ENCODE data around the gene FBXL14.
A peak's percentile ranks its signal among the peaks of the same experiment; 100 is the strongest.

The FBXL14 gene

DNA sequence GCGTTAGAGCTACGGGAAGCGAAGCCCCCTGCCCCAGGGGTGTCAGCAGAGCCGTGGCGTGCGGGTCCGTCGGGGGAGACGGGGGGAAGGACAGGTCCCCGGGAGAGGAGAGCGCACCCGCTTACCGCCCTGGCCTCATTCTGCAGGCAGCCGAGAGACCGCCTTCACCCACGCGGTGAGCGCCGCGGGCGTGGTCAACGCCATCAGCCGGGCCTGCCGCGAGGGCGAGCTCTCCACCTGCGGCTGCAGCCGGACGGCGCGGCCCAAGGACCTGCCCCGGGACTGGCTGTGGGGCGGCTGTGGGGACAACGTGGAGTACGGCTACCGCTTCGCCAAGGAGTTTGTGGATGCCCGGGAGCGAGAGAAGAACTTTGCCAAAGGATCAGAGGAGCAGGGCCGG is 45.2 kb upstream of the FBXL14 start:
- H3K36me3 ChIP-seq (ENCODE audit: control insufficient read depth, insufficient read depth, low read length), result no peaks in the 10 kb centered on the region; the same call in 1 of the 2 replicates
- H3K4me3 ChIP-seq (replicated peaks; ENCODE audit: low read depth, low read length), result no peak overlapping the region
- TF ChIP-seq, protein P1, sequence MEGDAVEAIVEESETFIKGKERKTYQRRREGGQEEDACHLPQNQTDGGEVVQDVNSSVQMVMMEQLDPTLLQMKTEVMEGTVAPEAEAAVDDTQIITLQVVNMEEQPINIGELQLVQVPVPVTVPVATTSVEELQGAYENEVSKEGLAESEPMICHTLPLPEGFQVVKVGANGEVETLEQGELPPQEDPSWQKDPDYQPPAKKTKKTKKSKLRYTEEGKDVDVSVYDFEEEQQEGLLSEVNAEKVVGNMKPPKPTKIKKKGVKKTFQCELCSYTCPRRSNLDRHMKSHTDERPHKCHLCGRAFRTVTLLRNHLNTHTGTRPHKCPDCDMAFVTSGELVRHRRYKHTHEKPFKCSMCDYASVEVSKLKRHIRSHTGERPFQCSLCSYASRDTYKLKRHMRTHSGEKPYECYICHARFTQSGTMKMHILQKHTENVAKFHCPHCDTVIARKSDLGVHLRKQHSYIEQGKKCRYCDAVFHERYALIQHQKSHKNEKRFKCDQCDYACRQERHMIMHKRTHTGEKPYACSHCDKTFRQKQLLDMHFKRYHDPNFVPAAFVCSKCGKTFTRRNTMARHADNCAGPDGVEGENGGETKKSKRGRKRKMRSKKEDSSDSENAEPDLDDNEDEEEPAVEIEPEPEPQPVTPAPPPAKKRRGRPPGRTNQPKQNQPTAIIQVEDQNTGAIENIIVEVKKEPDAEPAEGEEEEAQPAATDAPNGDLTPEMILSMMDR (IDR thresholded peaks at IDR 0.05; ENCODE audit: insufficient read depth, low read length, poor library complexity, severe bottlenecking), result no peak
- no peak for DNase-seq (ENCODE audit: extremely low read depth, insufficient read length)
- H3K27me3 ChIP-seq (replicated peaks; ENCODE audit: control insufficient read depth, insufficient read depth, low read length), result no peaks in the 10 kb centered on the region

DNA sequence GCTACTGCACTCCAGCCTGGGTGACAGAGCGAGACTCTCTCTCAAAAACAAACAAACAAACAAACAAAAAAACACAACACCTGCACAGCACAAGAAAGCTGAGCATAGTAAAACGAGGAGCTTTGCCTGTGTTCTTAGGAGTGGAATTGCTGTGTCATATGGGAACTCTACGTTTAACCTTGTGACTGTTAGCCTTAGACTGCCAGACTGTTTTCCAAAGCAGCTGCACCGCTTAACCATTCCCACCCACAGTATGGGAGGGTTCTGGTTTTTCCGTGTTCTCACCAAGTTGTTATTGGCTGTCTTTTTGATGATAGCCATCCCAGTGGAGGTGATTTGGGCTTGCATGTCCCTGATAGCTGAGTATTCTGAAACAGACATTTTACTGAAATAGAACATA is 43.8 kb upstream of the FBXL14 start:
- Histone ChIP-seq H3K4me3 (replicated peaks; ENCODE audit: low read depth, low read length) (no peak overlapping the region), H3K36me3 (ENCODE audit: control insufficient read depth, insufficient read depth, low read length) (no peaks in the 10 kb centered on the region; the same call in 1 of the 2 replicates), H3K27me3 (replicated peaks; ENCODE audit: control insufficient read depth, insufficient read depth, low read length) (no peaks in the 10 kb centered on the region)
- no peak for DNase-seq (ENCODE audit: extremely low read depth, insufficient read length)
- TF ChIP-seq, protein P1 (IDR thresholded peaks at IDR 0.05; ENCODE audit: insufficient read depth, low read length, poor library complexity, severe bottlenecking), result no peak

DNA sequence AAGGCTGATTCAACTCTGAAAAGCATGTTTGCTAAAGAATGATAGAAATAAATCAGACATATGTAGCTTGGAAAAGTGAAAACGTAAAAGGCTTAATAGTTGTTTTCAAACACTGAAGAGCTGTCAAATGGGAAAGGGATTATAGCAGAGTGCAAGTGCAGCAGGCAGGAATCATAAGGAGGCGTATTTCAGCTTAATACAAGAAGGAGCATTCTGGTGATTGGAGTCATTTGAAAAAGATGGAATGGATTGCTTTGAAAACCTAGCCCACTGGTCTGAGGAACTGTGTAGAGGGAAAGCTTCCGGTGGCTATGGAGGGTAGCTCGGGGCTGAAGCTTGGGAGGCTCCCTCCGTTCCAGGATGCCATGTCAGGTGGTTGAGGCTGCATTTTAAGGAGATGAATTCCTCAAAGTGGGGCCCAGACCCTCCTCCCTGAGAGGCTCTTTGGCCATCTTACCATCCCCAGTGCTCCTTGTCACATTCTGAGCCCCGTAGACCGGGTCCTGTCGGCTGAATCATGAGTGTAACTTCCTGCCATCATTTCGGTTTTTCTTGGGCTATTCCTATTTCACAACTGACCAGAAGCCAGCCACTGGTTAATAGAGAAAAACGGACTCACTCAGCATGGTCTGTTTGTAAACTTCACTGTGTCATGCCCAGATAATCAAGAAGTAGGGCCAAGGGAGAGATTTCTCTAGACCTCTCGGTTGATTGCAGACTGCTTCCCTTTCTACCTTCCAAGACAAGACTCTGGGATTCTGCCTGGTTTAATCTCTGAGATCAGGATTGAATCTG is 41.1 kb upstream of the FBXL14 start:
- no peak for DNase-seq (ENCODE audit: extremely low read depth, insufficient read length)
- no peak overlapping the region for H3K4me3 ChIP-seq (replicated peaks; ENCODE audit: low read depth, low read length)
- peaks cover 1% of the 10 kb centered on the region; the same call in 1 of the 2 replicates for H3K36me3 ChIP-seq (ENCODE audit: control insufficient read depth, insufficient read depth, low read length)
- H3K27me3 ChIP-seq (replicated peaks; ENCODE audit: control insufficient read depth, insufficient read depth, low read length), result no peaks in the 10 kb centered on the region
- TF ChIP-seq, protein P1 (IDR thresholded peaks at IDR 0.05; ENCODE audit: insufficient read depth, low read length, poor library complexity, severe bottlenecking), result no peak

DNA sequence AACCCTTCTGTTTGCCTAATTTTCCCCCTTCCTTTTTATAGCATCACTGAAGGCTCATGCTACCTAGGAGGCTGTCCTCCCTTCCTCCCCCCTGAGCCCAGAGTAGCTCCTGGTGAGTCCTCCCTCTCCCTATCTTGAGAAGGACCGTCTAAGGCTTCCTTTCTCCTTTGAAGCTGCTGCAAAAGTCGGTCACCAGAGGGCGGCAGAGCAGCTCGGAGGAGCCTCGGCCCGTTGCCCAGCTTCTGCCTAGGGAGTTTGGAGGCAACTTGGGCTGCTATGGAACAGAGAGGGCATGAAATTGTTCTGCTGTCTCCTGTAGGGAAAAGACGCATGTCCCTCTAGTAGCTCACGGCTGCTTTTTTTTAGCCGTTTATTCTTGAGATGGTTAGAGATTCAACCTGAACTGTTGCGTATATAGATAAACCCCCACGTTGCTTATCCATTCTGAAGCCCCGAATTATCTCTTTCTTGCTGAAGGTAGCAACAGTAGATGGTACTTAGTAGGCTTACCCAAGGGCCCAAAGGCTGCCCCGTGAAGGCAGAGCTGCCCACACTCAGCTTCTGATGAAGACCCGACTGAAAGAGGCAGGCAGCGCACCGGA is 40.3 kb upstream of the FBXL14 start:
- no peak for DNase-seq (ENCODE audit: extremely low read depth, insufficient read length)
- H3K4me3 ChIP-seq (replicated peaks; ENCODE audit: low read depth, low read length), result no peak overlapping the region
- TF ChIP-seq, protein P1 (IDR thresholded peaks at IDR 0.05; ENCODE audit: insufficient read depth, low read length, poor library complexity, severe bottlenecking), result peak; percentile 84
- no peaks in the 10 kb centered on the region; the same call in 1 of the 2 replicates for H3K27me3 ChIP-seq (replicated peaks; ENCODE audit: control insufficient read depth, insufficient read depth, low read length)
- H3K36me3 ChIP-seq (ENCODE audit: control insufficient read depth, insufficient read depth, low read length), result peaks cover 1% of the 10 kb centered on the region; the same call in 1 of the 2 replicates

DNA sequence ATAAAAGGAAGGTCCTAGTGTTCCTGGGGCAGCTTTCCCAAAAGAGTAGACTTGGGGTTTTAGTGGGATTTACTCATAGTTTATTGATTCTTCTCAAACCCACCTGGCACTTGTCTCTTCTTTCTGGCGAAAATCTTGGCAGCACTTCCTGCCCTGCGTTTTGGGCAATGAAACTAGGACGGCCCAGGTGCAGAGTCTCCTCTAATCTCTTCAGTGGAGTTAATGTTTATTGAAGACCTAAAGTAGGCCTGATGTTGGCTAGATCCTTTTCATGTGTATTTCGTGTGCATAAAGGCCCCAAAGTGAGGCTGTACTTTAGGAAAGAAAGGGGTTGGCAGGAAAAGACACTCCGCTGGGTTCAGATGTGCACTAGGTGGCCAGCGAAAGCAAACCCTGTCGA is 39.8 kb upstream of the FBXL14 start:
- Histone ChIP-seq H3K27me3 (replicated peaks; ENCODE audit: control insufficient read depth, insufficient read depth, low read length) (no peaks in the 10 kb centered on the region; the same call in 1 of the 2 replicates), H3K4me3 (replicated peaks; ENCODE audit: low read depth, low read length) (no peak overlapping the region), H3K36me3 (ENCODE audit: control insufficient read depth, insufficient read depth, low read length) (peaks cover 1% of the 10 kb centered on the region; the same call in 1 of the 2 replicates)
- TF ChIP-seq, protein P1 (IDR thresholded peaks at IDR 0.05; ENCODE audit: insufficient read depth, low read length, poor library complexity, severe bottlenecking), result no peak
- no peak for DNase-seq (ENCODE audit: extremely low read depth, insufficient read length)
